AG10803 (cell line): ENCODE measurements around the gene PCDHB6.
"Not testable (repeated sequence)": the region's sequence is repeated elsewhere in the genome, so short reads cannot be mapped to it uniquely, and the experiment has no call there.

Experiments
- DNase-seq: peaks from one replicate; pipeline ENCODE4 v3.0.0; 2010; ENCODE audit warnings: low read depth
- H3K4me3 ChIP-seq: 2 replicates; pipeline ENCODE4 v1.5.1; 2011; ENCODE audit warnings: mild to moderate bottlenecking, low read length, control low read depth
- TF ChIP-seq, protein P1 (sequence below): conservative IDR thresholded peaks from 2 replicates; pipeline ENCODE4 v1.5.1; 2011; ENCODE audit warnings: mild to moderate bottlenecking, low read length, control low read depth, inconsistent platforms

The PCDHB6 gene

DNA sequence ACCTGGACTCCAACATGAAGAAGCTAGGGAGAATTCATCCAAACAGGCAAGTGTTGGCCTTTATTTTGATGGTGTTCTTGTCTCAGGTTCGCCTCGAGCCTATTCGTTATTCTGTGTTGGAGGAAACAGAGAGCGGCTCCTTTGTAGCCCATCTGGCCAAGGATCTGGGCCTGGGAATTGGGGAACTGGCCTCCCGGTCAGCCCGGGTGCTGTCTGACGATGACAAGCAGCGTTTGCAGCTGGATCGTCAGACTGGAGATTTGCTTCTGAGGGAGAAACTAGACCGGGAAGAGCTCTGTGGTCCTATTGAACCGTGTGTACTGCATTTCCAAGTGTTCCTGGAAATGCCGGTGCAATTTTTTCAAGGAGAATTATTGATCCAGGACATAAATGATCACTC, 27.9 kb upstream of the PCDHB6 start:
- H3K4me3 ChIP-seq, result peak overlapping the region; percentile 15; the same call in 1 of the 2 replicates
- DNase-seq, result no peak
- TF ChIP-seq, protein P1, sequence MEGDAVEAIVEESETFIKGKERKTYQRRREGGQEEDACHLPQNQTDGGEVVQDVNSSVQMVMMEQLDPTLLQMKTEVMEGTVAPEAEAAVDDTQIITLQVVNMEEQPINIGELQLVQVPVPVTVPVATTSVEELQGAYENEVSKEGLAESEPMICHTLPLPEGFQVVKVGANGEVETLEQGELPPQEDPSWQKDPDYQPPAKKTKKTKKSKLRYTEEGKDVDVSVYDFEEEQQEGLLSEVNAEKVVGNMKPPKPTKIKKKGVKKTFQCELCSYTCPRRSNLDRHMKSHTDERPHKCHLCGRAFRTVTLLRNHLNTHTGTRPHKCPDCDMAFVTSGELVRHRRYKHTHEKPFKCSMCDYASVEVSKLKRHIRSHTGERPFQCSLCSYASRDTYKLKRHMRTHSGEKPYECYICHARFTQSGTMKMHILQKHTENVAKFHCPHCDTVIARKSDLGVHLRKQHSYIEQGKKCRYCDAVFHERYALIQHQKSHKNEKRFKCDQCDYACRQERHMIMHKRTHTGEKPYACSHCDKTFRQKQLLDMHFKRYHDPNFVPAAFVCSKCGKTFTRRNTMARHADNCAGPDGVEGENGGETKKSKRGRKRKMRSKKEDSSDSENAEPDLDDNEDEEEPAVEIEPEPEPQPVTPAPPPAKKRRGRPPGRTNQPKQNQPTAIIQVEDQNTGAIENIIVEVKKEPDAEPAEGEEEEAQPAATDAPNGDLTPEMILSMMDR, result no peak

DNA sequence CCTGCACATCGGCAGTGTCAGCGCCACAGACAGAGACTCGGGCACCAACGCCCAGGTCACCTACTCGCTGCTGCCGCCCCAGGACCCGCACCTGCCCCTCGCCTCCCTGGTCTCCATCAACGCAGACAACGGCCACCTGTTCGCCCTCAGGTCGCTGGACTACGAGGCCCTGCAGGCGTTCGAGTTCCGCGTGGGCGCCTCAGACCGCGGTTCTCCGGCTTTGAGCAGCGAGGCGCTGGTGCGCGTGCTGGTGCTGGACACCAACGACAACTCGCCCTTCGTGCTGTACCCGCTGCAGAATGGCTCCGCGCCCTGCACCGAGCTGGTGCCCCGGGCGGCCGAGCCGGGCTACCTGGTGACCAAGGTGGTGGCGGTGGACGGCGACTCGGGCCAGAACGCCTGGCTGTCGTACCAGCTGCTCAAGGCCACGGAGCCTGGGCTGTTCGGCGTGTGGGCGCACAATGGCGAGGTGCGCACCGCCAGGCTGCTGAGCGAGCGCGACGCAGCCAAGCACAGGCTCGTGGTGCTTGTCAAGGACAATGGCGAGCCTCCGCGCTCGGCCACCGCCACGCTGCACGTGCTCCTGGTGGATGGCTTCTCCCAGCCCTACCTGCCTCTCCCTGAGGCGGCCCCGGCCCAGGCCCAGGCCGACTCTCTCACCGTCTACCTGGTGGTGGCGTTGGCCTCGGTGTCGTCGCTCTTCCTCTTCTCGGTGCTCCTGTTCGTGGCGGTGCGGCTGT, 26.3 kb upstream of the PCDHB6 start:
- not testable (repeated sequence) for DNase-seq, H3K4me3 ChIP-seq

DNA sequence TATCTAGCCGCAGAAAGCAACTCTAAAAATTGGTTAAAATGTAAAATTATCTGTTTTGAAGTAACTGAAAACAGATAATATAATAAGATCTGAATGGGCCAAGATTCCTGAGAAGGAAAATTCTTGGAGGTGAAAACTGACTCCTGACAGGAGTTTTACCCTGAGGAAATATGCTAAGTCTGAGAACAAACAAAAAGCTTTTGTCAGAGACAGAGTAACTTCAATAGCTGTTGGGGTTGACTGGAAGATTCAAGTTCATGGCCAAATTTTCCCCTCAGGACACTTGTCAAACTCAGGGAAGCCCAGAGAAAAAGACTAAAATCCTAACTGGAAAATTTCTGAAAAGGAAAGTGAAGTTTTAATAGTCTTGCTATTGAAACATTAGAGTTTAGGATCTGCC, 22.6 kb upstream of the PCDHB6 start:
- TF ChIP-seq, protein P1, result no peak
- no peak overlapping the region for H3K4me3 ChIP-seq
- no peak for DNase-seq

DNA sequence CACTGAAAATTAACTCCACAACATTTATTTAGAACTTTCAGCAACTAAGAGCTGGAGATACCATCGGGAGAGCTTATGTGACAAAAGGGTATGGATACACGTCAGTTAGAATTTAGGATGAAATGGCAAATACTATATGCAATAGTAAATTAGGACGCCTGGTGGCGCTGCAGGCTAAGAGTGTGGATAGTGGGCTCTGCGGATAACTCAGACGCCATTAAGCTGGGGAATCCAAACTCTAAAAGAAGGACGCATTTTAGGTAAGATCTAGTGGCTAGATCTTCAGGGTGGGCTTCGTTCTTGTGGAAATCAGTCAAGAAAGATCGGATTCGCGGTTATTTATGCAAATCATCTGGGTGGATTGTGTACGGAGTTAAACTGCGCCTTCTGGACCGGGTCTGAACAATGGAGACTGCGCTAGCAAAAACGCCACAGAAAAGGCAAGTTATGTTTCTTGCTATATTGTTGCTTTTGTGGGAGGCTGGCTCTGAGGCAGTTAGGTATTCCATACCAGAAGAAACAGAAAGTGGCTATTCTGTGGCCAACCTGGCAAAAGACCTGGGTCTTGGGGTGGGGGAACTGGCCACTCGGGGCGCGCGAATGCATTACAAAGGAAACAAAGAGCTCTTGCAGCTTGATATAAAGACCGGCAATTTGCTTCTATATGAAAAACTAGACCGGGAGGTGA, 14.7 kb upstream of the PCDHB6 start, which contains the start of gene PCDHB5:
TSS of gene PCDHB5 (plus strand) at position 177 of the 688 bp plus-strand sequence. CDS start at position 406, 229 bp downstream.
- peak within 1 kb of the TSS; percentile 52 for H3K4me3 ChIP-seq
- DNase-seq, result peak; percentile 5
- TF ChIP-seq, protein P1, result peak; percentile 49

- TF ChIP-seq, protein P1, result no peak
- no peak for DNase-seq
- peak overlapping the region; percentile 52 for H3K4me3 ChIP-seq
Measured at GRCh38 chr5:141135718-141136266, 14.1 kb upstream of the PCDHB6 start.

DNA sequence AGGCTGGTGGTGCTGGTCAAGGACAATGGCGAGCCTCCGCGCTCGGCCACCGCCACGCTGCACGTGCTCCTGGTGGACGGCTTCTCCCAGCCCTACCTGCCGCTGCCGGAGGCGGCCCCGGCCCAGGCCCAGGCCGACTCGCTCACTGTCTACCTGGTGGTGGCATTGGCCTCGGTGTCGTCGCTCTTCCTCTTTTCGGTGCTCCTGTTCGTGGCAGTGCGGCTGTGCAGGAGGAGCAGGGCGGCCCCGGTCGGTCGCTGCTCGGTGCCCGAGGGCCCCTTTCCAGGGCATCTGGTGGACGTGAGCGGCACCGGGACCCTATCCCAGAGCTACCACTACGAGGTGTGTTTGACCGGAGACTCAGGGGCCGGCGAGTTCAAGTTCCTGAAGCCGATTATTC, 12.5 kb upstream of the PCDHB6 start:
- not testable (repeated sequence) for DNase-seq, H3K4me3 ChIP-seq

DNA sequence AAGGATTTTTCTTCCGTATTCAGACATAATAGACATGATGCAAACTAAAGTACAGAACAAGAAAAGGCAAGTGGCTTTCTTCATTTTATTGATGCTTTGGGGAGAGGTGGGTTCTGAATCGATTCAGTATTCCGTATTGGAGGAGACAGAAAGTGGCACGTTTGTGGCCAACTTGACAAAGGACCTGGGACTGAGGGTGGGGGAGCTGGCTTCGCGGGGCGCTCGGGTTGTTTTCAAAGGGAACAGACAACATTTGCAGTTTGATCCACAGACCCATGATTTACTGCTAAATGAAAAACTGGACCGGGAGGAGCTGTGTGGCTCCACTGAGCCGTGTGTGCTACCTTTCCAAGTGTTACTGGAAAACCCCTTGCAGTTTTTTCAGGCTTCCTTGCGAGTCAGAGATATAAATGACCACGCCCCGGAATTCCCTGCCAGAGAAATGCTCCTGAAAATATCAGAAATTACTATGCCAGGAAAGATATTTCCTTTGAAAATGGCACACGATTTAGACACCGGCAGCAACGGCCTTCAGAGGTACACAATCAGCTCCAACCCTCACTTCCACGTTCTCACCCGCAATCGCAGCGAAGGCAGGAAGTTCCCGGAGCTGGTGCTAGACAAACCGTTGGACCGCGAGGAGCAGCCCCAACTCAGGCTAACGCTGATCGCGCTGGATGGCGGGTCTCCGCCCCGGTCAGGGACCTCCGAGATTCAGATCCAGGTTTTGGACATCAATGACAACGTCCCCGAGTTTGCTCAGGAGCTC, 551 bp downstream of the PCDHB6 start:
- H3K4me3 ChIP-seq, result peak overlapping the region; percentile 35
- TF ChIP-seq, protein P1, result no peak
- DNase-seq, result no peak

- TF ChIP-seq, protein P1, result no peak
- H3K4me3 ChIP-seq, result no peak overlapping the region
- DNase-seq, result no peak
Measured at GRCh38 chr5:141150993-141151325, 1.1 kb downstream of the PCDHB6 start.

GRCh38 chr5:141151632-141152031, 1.8 kb downstream of the PCDHB6 start:
- DNase-seq, H3K4me3 ChIP-seq: not testable (repeated sequence)

GRCh38 chr5:141152096-141152495, 2.2 kb downstream of the PCDHB6 start:
- DNase-seq, H3K4me3 ChIP-seq: not testable (repeated sequence)
